PC-9 (cell line): ENCODE results near the gene BHLHA15. TPM values are rescaled to one million over a fixed set of nuclear protein-coding genes. Genes with fewer than 3 reads are reported as not detected.

Experiments used
- BruUV-seq: library from RNA; stranded (reverse); fragments of 400-500 nt; replicated peaks from 2 replicates; lab custom pipeline; 2021; lab: Mats Ljungman, UMichigan
- CTCF ChIA-PET: fragments of 300-600 bp; sonication (Branson Sonifier 250); formaldehyde crosslinking; loops from one replicate; lab custom pipeline; 2022; ENCODE audit warnings: antibody characterized with exemption; lab: Charles Lee
- POLR2A ChIA-PET: fragments of 300-600 bp; sonication (Branson Sonifier 250); formaldehyde crosslinking; loops from one replicate; lab custom pipeline; 2022; ENCODE audit warnings: antibody characterized with exemption; ENCODE audit not compliant: unreplicated experiment; lab: Charles Lee
- DNase-seq, 2 experiments: peaks; one replicate each; pipeline versions ENCODE4 v3.0.0 to v3.0.0-alpha.2; 2015 to 2022; ENCODE audit warnings: mixed read lengths in 1 of 2
- H2AFZ ChIP-seq: fragments of 200-600 bp; sonication (generic); 2 replicates; pipeline ENCODE4 v1.8.1; 2017; ENCODE audit warnings: antibody characterized with exemption
- H3F3A ChIP-seq: fragments of 200-600 bp; sonication (generic); 2 replicates; pipeline ENCODE4 v1.8.1; 2017; ENCODE audit warnings: antibody characterized with exemption, mild to moderate bottlenecking, low read depth; ENCODE audit not compliant: insufficient read depth
- H3K27ac ChIP-seq: fragments of 200-600 bp; sonication (generic); 2 replicates; pipeline ENCODE4 v1.6.1; 2016; ENCODE audit warnings: mixed run types
- H3K27me3 ChIP-seq: fragments of 200-600 bp; sonication (generic); 2 replicates; pipeline ENCODE4 v1.6.1; 2016; ENCODE audit warnings: low read depth, mixed run types; ENCODE audit not compliant: insufficient read depth
- H3K36me3 ChIP-seq: fragments of 200-600 bp; sonication (generic); 2 replicates; pipeline ENCODE4 v1.6.1; 2016; ENCODE audit warnings: low read depth, mixed run types
- H3K4me1 ChIP-seq: fragments of 200-600 bp; sonication (generic); replicated peaks from 2 replicates; pipeline ENCODE4 v1.6.1; 2016; ENCODE audit warnings: mixed run types; ENCODE audit not compliant: insufficient read depth
- H3K4me2 ChIP-seq: fragments of 200-600 bp; sonication (generic); 2 replicates; pipeline ENCODE4 v1.6.1; 2017; ENCODE audit warnings: mixed run types
- H3K4me3 ChIP-seq: fragments of 200-600 bp; sonication (generic); 2 replicates; pipeline ENCODE4 v1.6.1; 2016; ENCODE audit warnings: mixed run types
- H3K79me2 ChIP-seq: fragments of 200-600 bp; sonication (generic); 2 replicates; pipeline ENCODE4 v1.6.1; 2017; ENCODE audit warnings: low read depth, mixed run types
- H3K9me2 ChIP-seq: fragments of 200-600 bp; sonication (generic); 2 replicates; pipeline ENCODE4 v1.8.1; 2017; ENCODE audit warnings: mild to moderate bottlenecking; ENCODE audit not compliant: insufficient read depth
- H3K9me3 ChIP-seq: fragments of 200-600 bp; sonication (generic); 2 replicates; pipeline ENCODE4 v1.8.1; 2016; ENCODE audit warnings: low read depth; ENCODE audit not compliant: insufficient read depth
- H4K20me1 ChIP-seq: fragments of 200-600 bp; sonication (generic); 2 replicates; pipeline ENCODE4 v1.8.1; 2017; ENCODE audit not compliant: insufficient read depth
- EZH2 ChIP-seq: fragments of 200-600 bp; sonication (generic); IDR thresholded peaks from 2 replicates; pipeline ENCODE4 v1.8.0; 2017; ENCODE audit warnings: antibody characterized with exemption, low read depth
- intact Hi-C: fragments of 100-400 bp; cut with micrococcal nuclease; formaldehyde crosslinking; loops from one replicate; pipeline ENCODE4 v1.10.0; 2022; ENCODE audit not compliant: unreplicated experiment
- total RNA-seq: library from RNA; stranded (reverse); gene quantifications from 2 replicates; pipeline ENCODE4 v1.2.3, GENCODE V29; 2021
- TF ChIP-seq, protein P1 (sequence below): fragments of 200-600 bp; sonication (generic); conservative IDR thresholded peaks from 2 replicates; pipeline ENCODE4 v1.6.1; 2017; ENCODE audit warnings: mixed run types, antibody characterized with exemption, mild to moderate bottlenecking, moderate library complexity

The BHLHA15 gene
- total RNA-seq, 1 experiment from 2014 or later, result 0.79 TPM

DNA sequence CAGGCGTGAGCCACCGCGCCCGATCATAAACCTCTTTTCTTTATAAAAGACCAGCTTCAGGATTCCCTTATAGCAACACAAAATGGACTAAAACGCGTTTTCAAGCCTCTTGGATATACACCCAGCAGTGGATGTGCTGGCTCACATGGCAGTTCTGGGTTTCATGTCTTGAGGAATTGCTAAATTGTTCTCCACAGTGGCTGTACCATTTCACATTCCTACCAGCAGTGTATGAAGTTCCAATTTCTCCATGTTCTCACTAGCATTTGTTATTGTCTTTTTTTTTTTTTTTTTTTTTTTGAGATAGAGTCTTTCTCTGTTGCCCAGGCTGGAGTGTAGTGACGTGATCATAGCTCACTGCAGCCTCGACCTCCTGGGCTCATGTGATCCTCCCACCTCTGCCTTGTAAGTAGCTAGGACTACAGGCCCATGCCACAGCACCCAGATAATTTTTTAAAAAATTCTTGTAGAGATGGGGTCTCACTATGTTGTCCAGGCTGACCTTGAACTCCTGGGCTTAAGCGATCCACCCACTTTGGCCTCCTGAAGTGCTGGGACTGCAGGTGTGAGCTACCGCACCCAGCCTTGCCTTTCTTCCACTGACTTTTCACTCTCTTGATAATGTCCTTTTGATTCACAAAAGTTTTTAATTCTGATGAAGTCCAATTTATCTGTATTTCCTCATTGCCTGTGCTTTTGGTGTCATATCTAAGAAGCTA, 23.3 kb downstream of the BHLHA15 start:
- Histone ChIP-seq H3K27ac (no peak overlapping the region), H3K9me2 (no peaks in the 10 kb centered on the region), H3K4me2 (no peak overlapping the region), H3F3A (no peaks in the 10 kb centered on the region), H3K9me3 (no peaks in the 10 kb centered on the region), H3K79me2 (no peaks in the 10 kb centered on the region), H3K36me3 (no peaks in the 10 kb centered on the region), H3K4me3 (no peak overlapping the region), H3K4me1 (no peaks in the 10 kb centered on the region), H2AFZ (no peak overlapping the region), H3K27me3 (no peaks in the 10 kb centered on the region), H4K20me1 (no peaks in the 10 kb centered on the region)
- intact Hi-C loops, result no loop called here
- CTCF ChIA-PET, result interaction anchor here (0.6 kb wide), 1 partner anchor 832 kb away, joined by 10 read pairs; no protein-coding TSS in a partner anchor
- TSS peak; percentile 14 for BruUV-seq
- POLR2A ChIA-PET, result no interaction called here
- no peak for DNase-seq
- TF ChIP-seq EZH2, result no peak
- TF ChIP-seq, protein P1, sequence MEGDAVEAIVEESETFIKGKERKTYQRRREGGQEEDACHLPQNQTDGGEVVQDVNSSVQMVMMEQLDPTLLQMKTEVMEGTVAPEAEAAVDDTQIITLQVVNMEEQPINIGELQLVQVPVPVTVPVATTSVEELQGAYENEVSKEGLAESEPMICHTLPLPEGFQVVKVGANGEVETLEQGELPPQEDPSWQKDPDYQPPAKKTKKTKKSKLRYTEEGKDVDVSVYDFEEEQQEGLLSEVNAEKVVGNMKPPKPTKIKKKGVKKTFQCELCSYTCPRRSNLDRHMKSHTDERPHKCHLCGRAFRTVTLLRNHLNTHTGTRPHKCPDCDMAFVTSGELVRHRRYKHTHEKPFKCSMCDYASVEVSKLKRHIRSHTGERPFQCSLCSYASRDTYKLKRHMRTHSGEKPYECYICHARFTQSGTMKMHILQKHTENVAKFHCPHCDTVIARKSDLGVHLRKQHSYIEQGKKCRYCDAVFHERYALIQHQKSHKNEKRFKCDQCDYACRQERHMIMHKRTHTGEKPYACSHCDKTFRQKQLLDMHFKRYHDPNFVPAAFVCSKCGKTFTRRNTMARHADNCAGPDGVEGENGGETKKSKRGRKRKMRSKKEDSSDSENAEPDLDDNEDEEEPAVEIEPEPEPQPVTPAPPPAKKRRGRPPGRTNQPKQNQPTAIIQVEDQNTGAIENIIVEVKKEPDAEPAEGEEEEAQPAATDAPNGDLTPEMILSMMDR, result no peak

DNA sequence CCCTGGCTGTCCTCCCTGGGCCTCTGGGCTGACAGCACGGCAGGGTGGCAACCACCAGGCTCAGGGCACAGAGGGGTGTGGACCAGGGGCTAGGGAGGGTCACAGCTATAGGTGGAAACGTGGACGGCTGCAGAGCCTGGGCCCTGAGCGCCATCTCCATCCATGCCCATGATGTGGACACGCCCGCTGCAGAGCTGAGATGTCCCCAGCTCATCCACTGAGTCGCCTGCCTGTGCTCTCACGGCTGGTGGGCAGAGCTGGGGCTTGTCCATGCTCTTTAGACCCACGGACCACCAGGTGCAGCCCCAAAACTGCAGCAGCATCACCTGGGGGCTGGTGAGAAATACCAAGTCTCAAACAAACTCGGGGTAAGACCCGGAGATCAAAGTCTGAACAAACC, 24.7 kb downstream of the BHLHA15 start:
- Histone ChIP-seq H3K36me3 (no peaks in the 10 kb centered on the region), H3K79me2 (no peaks in the 10 kb centered on the region), H3K9me2 (no peaks in the 10 kb centered on the region), H2AFZ (no peak overlapping the region), H4K20me1 (no peaks in the 10 kb centered on the region), H3K4me1 (no peaks in the 10 kb centered on the region), H3K27me3 (no peaks in the 10 kb centered on the region), H3F3A (no peaks in the 10 kb centered on the region), H3K27ac (no peak overlapping the region), H3K4me2 (no peak overlapping the region), H3K9me3 (no peaks in the 10 kb centered on the region), H3K4me3 (no peak overlapping the region)
- no peak for DNase-seq
- no TSS peak for BruUV-seq
- TF ChIP-seq EZH2, result no peak
- TF ChIP-seq, protein P1, result no peak
- ChIA-PET CTCF (no interaction called here), POLR2A (no interaction called here)
- intact Hi-C loops, result no loop called here

DNA sequence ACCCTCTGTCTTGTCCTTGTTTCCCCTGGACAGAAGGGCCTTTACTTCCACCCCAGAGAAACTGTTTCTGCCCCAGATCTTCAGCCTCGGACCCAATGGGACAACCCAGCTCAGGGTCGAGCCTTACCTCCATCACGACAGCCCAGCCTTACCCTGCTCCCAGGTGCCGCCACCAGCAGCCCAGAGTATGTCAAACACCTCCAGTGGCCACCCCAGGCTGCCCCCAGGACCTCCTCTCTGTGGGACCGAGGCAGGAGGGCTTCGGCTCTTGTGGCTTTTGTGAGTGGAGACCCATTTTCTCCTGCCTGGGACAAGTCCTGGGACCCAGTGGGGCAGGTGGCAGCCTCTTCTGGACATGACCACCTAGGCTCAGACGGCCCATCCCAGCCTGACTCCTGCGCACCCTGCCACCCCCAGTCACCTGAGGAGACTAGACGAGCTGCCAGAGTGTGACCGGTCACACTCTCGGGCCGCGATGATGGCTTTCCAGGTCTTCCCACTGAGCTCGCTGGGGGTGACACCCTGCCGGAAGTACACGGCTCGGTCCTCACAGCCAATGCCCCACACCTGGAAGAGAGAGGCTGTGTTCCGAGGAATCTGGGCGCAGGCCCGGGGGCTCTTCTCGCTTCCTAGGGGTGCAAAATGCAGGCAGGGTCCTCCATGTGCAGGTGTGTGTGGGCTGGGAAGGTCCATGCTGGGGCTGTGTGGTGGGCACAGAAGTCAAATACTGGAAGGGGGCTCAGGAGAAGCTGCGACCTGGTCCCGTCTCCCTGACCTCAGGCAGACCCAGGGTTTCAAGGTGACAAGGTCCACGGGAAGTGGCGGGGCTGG, 25.3 kb downstream of the BHLHA15 start:
- intact Hi-C loops, result no loop called here
- ChIA-PET POLR2A (interaction anchor here (0.6 kb wide), 1 partner anchor 10 kb away, joined by 18 read pairs; no protein-coding TSS in a partner anchor), CTCF (no interaction called here)
- H2AFZ ChIP-seq, result no peak overlapping the region
- no peaks in the 10 kb centered on the region for H4K20me1 ChIP-seq
- H3K4me2 ChIP-seq, result no peak overlapping the region
- no peaks in the 10 kb centered on the region for H3K27me3 ChIP-seq
- no peak for DNase-seq
- no peaks in the 10 kb centered on the region for H3K79me2 ChIP-seq
- no peaks in the 10 kb centered on the region for H3K9me2 ChIP-seq
- TF ChIP-seq, protein P1, result no peak
- TF ChIP-seq EZH2, result no peak
- H3K4me1 ChIP-seq, result no peaks in the 10 kb centered on the region
- no peaks in the 10 kb centered on the region for H3K9me3 ChIP-seq
- H3F3A ChIP-seq, result no peaks in the 10 kb centered on the region
- no peaks in the 10 kb centered on the region for H3K36me3 ChIP-seq
- H3K4me3 ChIP-seq, result no peak overlapping the region
- no peak overlapping the region for H3K27ac ChIP-seq
- BruUV-seq, result no TSS peak
